ENCODE results near the gene TEX48.

DNA sequence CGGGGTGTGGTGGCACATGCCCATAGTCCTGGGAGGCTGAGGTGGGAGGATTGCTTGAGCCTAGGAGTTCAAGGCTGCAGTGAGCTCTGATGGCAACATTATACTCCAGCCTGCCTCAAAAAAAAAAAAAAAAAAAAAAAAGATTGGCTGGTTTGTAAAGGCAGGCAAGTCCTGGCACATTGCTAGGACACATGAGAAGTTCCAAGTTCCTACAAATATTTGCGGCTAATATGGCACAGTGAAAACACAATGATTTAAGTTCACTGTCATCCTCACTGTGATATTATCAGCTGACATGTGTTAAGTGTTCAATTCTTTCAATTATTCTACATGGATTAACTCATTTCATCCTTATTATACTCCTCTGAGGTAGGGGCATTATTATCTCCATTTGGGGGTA is 50.8 kb downstream of the TEX48 start:
- TF ChIP-seq, protein P1, sequence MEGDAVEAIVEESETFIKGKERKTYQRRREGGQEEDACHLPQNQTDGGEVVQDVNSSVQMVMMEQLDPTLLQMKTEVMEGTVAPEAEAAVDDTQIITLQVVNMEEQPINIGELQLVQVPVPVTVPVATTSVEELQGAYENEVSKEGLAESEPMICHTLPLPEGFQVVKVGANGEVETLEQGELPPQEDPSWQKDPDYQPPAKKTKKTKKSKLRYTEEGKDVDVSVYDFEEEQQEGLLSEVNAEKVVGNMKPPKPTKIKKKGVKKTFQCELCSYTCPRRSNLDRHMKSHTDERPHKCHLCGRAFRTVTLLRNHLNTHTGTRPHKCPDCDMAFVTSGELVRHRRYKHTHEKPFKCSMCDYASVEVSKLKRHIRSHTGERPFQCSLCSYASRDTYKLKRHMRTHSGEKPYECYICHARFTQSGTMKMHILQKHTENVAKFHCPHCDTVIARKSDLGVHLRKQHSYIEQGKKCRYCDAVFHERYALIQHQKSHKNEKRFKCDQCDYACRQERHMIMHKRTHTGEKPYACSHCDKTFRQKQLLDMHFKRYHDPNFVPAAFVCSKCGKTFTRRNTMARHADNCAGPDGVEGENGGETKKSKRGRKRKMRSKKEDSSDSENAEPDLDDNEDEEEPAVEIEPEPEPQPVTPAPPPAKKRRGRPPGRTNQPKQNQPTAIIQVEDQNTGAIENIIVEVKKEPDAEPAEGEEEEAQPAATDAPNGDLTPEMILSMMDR (conservative IDR thresholded peaks at IDR 0.05 in 1 of 2, IDR thresholded peaks at IDR 0.05 in 1 of 2; ENCODE audit: low read depth in 1 of 2, low read length in 2 of 2), result no peak
- no peak for TF ChIP-seq EZH2 (IDR thresholded peaks at IDR 0.05; ENCODE audit: low read length, missing control alignments)

Measured in fibroblast of lung (primary cell).